Nephron progenitor cell (in vitro differentiated cells): ENCODE results near the gene NPAS4.
A peak's percentile ranks its signal among the peaks of the same experiment; 100 is the strongest.
"Not testable (repeated sequence)": the region's sequence is repeated elsewhere in the genome, so short reads cannot be mapped to it uniquely, and the experiment has no call there.

Source experiments
- DNase-seq: peaks from one replicate; pipeline ENCODE4 v3.0.0; 2021
- H3K27ac Mint-ChIP-seq: 2 replicates; pipeline ENCODE4 v1.8.0; 2021; ENCODE audit warnings: mild to moderate bottlenecking, moderate library complexity, mixed read lengths
- H3K27me3 Mint-ChIP-seq: 2 replicates; pipeline ENCODE4 v1.8.0; 2021; ENCODE audit warnings: mild to moderate bottlenecking, low read depth, mixed read lengths; ENCODE audit not compliant: poor library complexity
- H3K36me3 Mint-ChIP-seq: 2 replicates; pipeline ENCODE4 v1.8.0; 2021; ENCODE audit warnings: low read depth, mixed read lengths
- H3K4me1 Mint-ChIP-seq: 2 replicates; pipeline ENCODE4 v1.8.0; 2021; ENCODE audit warnings: mixed read lengths
- H3K4me3 Mint-ChIP-seq: 2 replicates; pipeline ENCODE4 v1.8.0; 2021; ENCODE audit warnings: mild to moderate bottlenecking, moderate library complexity, mixed read lengths
- H3K9me3 Mint-ChIP-seq: 2 replicates; pipeline ENCODE4 v1.8.0; 2021; ENCODE audit warnings: mild to moderate bottlenecking, moderate library complexity, mixed read lengths
- CTCF ChIP-seq: fragments of 200-600 bp; sonication (generic); IDR thresholded peaks from 2 replicates; pipeline ENCODE4 v1.5.0; 2021; ENCODE audit warnings: antibody characterized with exemption

Gene NPAS4

GRCh38 chr11:66457826-66458225 lies 37.0 kb downstream of the NPAS4 start:
- no peak for DNase-seq

GRCh38 chr11:66459138-66459778 lies 38.4 kb downstream of the NPAS4 start:
- Mint-ChIP-seq H3K27ac (no peak overlapping the region), H3K4me1 (peaks cover 12% of the 10 kb centered on the region), H3K27me3 (peaks cover 30% of the 10 kb centered on the region), H3K9me3 (peaks cover 24% of the 10 kb centered on the region), H3K36me3 (no peaks in the 10 kb centered on the region), H3K4me3 (no peak overlapping the region)
- TF ChIP-seq CTCF: no peak
- no peak for DNase-seq

More at GRCh38 chr11:66457826-66458225, 37.0 kb downstream of the NPAS4 start:
- Mint-ChIP-seq H3K36me3 (no peaks in the 10 kb centered on the region), H3K4me3 (no peak overlapping the region), H3K27me3 (peaks cover 32% of the 10 kb centered on the region), H3K4me1 (peaks cover 18% of the 10 kb centered on the region), H3K9me3 (peaks cover 15% of the 10 kb centered on the region), H3K27ac (no peak overlapping the region)
- TF ChIP-seq CTCF: no peak

GRCh38 chr11:66462010-66462409 lies 41.2 kb downstream of the NPAS4 start:
- Mint-ChIP-seq H3K4me1 (peaks cover 11% of the 10 kb centered on the region), H3K27me3 (peaks cover 21% of the 10 kb centered on the region), H3K4me3 (no peak overlapping the region), H3K9me3 (peaks cover 24% of the 10 kb centered on the region), H3K27ac (no peak overlapping the region), H3K36me3 (no peaks in the 10 kb centered on the region)
- TF ChIP-seq CTCF: no peak
- DNase-seq: no peak

GRCh38 chr11:66462911-66463310 lies 42.1 kb downstream of the NPAS4 start:
- no peak for TF ChIP-seq CTCF
- no peak overlapping the region for H3K4me3 Mint-ChIP-seq

GRCh38 chr11:66464116-66464515 lies 43.3 kb downstream of the NPAS4 start:
- not testable (repeated sequence) for H3K27ac Mint-ChIP-seq, H3K4me3 Mint-ChIP-seq, DNase-seq, H3K36me3 Mint-ChIP-seq
- peaks cover 23% of the 10 kb centered on the region for H3K27me3 Mint-ChIP-seq
- peaks cover 24% of the 10 kb centered on the region for H3K9me3 Mint-ChIP-seq
- peaks cover 31% of the 10 kb centered on the region for H3K4me1 Mint-ChIP-seq

More at GRCh38 chr11:66462911-66463310, 42.1 kb downstream of the NPAS4 start:
- Mint-ChIP-seq H3K4me1 (peaks cover 19% of the 10 kb centered on the region), H3K27me3 (peaks cover 23% of the 10 kb centered on the region), H3K27ac (no peak overlapping the region), H3K9me3 (peaks cover 24% of the 10 kb centered on the region), H3K36me3 (no peaks in the 10 kb centered on the region)
- DNase-seq: no peak

GRCh38 chr11:66464916-66465315 lies 44.1 kb downstream of the NPAS4 start:
- peak overlapping the region; percentile 90 for H3K4me3 Mint-ChIP-seq
- no peaks in the 10 kb centered on the region for H3K36me3 Mint-ChIP-seq
- DNase-seq: no peak
- no peak for TF ChIP-seq CTCF
- H3K4me1 Mint-ChIP-seq: peaks cover 36% of the 10 kb centered on the region
- peaks cover 24% of the 10 kb centered on the region for H3K9me3 Mint-ChIP-seq
- peaks cover 18% of the 10 kb centered on the region for H3K27me3 Mint-ChIP-seq
- H3K27ac Mint-ChIP-seq: no peak overlapping the region
